ENCODE results near the gene PPP2R2C. TPM values are rescaled to one million over a fixed set of nuclear protein-coding genes. Genes with fewer than 3 reads are reported as not detected.

PPP2R2C gene
- total RNA-seq, 1 experiment from 2014 or later: 14.9 TPM

DNA sequence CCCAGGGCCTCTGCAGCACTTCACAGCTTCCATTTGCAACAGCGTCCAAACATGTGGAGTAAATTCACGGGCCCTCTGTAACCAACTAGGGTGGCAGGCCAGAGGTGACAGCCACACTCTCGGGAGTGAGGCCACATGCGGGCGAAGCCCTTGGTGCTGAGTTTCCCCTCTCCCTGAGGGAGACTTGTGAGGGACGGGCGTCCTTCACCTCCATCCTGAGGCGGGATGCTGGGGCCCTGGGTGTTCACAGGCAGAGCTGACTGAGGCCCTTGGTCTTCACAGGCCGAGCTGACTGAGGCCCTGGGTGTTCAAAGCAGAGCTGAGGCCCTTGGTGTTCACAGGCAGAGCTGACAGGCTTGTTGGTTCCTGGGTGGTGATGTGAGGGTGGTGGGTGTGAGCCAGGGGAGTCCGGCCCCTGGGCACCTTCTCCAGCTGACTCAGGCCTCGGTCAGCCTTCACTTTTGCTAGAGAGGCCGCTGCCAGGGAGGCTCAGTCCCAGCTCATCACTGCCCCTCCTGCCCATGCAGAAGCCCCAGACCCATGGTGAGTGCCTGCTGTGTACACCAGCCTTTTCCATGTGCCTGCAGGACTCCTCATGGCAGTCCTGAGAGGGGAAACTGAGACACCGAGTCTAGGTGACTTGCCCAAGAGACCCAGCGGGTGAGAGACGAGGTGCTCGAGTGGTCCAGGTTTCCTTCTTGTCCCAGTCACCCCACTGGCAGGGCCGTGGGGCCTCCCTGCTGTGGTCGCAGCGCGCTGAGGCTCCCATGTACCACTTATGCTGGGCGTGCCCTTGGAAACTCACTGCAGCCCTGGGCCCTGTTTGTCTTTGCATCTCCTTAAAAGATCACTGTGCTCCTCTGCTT is 194.2 kb downstream of the PPP2R2C start:
- no peak for DNase-seq (ENCODE audit: extremely low read depth, low read depth)

DNA sequence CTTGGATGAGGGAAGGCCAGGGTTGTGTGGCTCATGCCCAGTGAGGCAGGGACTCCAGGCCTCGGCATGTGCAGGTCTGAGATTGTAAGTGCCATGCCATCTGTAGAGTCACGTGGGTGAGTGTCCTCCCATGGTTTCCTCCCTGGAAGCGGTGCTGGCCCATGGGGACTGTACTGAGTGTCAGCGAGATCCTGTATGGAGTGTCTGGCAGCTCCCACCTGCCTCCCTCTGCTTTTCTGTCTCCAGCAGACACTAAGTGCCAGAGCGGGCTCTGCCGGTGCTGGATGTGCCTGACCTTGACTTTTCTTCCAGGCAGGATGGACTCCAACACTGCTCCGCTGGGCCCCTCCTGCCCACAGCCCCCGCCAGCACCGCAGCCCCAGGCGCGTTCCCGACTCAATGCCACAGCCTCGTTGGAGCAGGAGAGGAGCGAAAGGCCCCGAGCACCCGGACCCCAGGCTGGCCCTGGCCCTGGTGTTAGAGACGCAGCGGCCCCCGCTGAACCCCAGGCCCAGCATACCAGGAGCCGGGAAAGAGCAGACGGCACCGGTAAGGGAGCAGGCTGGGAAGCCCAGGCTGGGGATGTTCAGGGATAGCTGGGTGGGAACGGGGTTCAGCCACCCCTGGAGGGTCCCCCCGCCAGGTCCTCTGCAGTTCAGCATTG is 195.1 kb downstream of the PPP2R2C start:
- no peak for DNase-seq (ENCODE audit: extremely low read depth, low read depth)

GRCh38 chr4:6275898-6276806 is 196.3 kb downstream of the PPP2R2C start:
- no peak for DNase-seq (ENCODE audit: extremely low read depth, low read depth)

GRCh38 chr4:6275351-6275750 is 197.1 kb downstream of the PPP2R2C start:
- DNase-seq (ENCODE audit: extremely low read depth, low read depth): no peak

DNA sequence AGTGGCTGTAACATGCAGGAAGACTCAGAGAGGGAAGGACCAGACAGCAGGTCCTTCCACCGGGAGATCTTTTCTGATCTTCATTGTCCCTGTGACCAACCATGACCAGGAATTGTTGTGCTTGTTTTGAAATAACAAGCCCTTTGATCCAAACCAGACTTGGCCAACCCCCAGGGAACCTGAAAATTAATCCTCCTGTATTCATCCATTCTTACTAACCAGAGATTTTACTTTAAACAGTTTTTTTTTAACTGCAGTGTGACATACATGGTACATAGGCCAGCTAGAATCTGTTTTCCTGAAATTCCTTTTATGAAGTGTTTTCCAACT is 198.8 kb downstream of the PPP2R2C start:
- DNase-seq (ENCODE audit: extremely low read depth, low read depth): no peak

GRCh38 chr4:6272863-6273660 is 199.4 kb downstream of the PPP2R2C start:
- no peak for DNase-seq (ENCODE audit: extremely low read depth, low read depth)

GRCh38 chr4:6271701-6272465 is 200.5 kb downstream of the PPP2R2C start:
- no peak for DNase-seq (ENCODE audit: extremely low read depth, low read depth)

DNA sequence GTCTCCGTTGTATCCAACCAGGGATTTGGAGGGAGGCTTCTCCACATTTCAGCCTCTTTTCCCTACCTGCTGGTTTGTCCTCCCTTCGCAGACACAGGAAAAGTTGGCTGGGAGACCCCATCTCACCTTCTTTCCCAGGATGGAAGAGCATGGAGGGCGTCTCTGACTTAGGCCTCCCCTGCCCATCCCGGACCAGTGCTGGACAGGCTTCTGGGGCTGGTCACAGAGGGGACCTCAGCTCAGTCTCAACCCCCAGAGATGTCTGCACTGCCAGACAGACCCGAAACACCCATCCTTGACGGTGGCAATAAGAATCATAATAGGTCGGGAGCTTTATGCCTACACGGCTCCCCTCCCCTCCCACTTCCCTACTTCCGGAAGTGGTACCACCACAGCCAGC is 201.2 kb downstream of the PPP2R2C start:
- DNase-seq (ENCODE audit: extremely low read depth, low read depth): no peak

DNA sequence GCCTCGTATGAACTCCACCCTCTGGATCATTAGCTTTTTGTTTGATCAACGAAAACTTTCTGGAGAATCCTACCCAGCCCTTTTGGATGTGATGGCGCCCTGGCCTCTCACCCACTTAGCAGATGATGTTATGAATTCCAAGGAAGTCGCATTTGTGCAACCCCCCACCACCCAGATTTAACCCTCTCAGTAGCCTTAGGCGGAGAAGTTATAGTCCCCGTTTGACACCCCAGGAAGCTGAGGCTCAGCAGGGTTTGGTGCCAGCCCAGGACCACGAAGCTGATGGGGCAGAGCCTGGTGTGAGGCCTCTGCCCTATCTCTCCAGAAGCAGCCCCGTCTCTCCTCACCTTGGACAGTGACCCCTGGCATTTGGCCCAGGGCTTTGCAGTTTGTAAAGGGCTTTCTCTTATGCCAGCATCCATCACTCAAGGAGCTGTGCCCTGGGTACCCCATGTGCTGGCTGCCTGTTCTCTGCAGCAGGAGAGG is 201.7 kb downstream of the PPP2R2C start:
- no peak for DNase-seq (ENCODE audit: extremely low read depth, low read depth)

Other genes starting within 250 kb of the PPP2R2C start
- 4.5 and 4.6 TPM in 2 replicates for gene WFS1, start 202.8 kb downstream of the PPP2R2C start, total RNA-seq (2014; rRNA removed; shearing (Covaris generic))
- gene MAN2B2, start 102.6 kb upstream of the PPP2R2C start, total RNA-seq (2014; rRNA removed; shearing (Covaris generic)): 5.9 and 6.2 TPM in 2 replicates
- gene MRFAP1, start 168.1 kb upstream of the PPP2R2C start, total RNA-seq (2014; rRNA removed; shearing (Covaris generic)): 64.5 and 96.1 TPM in 2 replicates
- gene S100P, start 221.3 kb upstream of the PPP2R2C start, total RNA-seq (2014; rRNA removed; shearing (Covaris generic)): 169 and 210 TPM in 2 replicates
- gene MRFAP1L1, start 237.3 kb upstream of the PPP2R2C start, total RNA-seq (2014; rRNA removed; shearing (Covaris generic)): 37.4 and 40.6 TPM in 2 replicates
- 17.6 and 18.4 TPM in 2 replicates for gene BLOC1S4, start 243.6 kb upstream of the PPP2R2C start, total RNA-seq (2014; rRNA removed; shearing (Covaris generic))